Renal pelvis (tissue), 4 donors: ENCODE measurements around the gene NXNL2. TPM values are rescaled to one million over a fixed set of nuclear protein-coding genes. Genes with fewer than 3 reads are reported as not detected.

Experiments used
- DNase-seq: peaks from one replicate; pipeline ENCODE4 v3.0.0-alpha.2; 2013
- polyA plus RNA-seq, 3 donors: library from polyadenylated mRNA; unstranded; fragments of 120-200 nt; gene quantifications; one replicate each; pipeline ENCODE4 v1.2.1, GENCODE V29; 2013; ENCODE audit not compliant: insufficient read length in 3 of 3

Gene NXNL2
- polyA plus RNA-seq, 3 donors: 2.3 to 4.8 (median 3.3) TPM

DNA sequence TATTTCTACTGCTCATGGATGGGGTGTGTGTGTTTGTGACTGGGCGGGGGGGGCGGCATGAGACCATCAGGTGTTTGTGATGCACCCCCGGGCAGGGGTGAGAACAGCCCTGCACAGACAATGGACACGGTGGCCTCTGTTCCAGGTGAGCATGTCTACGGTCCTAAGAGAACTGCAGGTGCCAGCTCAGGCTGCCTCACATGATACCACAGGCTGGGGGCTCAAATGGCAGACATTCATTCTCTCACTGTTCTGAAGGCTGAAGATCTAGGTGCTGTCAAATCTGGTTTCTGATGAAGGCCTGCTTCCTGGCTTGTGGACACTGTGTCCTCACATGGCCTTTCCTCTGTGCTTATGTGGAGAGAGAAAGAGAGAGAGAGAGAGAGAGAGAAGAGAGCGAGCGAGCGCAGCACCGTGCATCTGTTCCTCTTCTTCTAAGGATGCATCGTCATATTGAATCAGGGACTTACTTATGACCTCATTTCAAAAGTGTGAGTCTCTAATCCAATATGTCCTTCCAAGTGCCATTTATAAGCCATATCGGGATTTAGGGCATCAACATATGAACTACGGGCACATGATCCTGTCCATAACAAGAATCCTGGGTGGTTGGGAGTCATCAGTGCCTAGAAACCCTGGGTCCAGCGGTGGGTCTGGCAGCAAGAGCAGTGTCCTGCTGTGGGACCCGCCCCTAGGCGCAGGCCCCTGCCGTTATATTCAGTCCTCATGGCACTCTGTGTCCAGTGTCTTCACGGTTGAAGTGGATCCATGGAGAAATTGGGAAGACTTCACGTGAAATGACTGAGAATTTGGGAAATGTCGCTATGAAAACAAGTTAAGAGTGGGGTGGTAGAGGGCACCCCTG, 42.5 kb downstream of the NXNL2 start:
- DNase-seq: no peak

DNA sequence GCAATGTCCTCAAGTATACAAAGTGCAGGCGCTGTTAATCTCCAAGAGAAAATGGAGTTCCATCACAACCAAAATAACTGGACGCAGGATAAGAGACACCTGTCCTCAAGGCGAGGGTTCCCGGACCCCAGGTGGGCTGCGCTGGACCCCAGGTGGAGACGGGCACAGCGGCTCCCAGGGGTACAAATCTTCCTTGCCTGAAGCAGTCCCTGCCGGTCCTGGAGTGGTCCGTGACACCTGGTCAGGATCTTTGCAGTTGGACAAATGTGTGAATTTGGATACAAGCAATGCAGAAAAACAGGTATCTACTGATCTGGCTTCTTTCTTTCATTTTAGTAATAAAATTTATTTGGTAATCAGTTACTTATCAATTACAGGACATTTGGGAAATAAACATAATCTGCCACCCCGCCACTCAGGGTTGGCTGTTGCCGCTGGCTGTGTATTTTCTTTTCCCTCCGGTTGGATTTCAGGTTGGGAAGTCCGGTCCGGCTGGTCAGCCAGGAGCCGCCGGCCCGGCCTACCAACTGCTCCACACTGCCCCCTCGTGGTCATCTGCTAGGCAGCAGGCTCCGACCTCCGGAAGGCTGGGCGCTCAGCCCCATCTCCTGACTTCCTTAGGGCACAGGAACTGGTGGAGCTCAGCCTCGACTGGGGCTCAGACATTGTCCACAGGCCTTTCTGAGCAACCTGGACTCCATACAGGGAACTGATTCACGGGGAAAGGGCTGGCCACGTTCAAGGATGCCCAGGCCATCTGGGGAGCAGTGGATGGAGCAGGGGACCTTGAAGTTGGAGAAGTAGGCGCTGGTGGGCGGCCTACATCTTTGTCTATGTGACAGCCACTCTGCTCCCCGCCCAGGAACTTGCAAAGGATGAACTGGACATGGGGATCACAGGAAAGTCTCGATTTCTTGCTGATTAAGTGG, 43.4 kb downstream of the NXNL2 start:
- DNase-seq: peak; percentile 73

DNA sequence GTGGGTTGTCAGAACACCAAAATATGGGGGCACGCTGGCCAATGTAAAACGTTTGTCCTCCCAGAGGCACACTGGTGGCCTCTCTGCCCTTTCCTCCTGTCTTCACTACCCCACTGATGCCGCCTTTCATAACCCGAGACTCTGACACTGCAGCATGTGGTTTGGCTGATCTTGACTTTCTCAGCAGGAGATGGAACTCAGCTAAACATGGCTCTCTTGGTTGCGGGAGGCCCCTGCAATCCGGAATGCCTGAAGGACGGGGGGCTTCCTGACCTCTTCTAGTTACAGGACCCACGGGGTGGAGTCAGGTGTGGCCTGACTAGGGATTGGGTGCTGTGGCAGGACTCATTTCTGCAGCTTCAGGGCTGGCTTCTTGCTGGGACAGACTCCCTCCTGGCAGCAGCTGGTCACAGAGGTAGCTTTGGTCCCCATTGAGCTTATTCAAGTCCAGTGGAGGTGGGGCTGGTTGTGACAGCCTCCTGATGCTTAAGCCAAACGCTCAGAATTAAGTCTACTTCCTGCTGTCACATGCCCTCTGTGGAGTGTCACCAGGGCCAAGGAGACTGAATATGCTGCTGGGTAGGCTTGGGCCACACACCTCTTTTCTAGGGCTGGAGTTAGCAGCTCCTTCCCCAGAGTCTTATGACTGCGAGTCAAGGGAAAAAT, 44.2 kb downstream of the NXNL2 start:
- no peak for DNase-seq

DNA sequence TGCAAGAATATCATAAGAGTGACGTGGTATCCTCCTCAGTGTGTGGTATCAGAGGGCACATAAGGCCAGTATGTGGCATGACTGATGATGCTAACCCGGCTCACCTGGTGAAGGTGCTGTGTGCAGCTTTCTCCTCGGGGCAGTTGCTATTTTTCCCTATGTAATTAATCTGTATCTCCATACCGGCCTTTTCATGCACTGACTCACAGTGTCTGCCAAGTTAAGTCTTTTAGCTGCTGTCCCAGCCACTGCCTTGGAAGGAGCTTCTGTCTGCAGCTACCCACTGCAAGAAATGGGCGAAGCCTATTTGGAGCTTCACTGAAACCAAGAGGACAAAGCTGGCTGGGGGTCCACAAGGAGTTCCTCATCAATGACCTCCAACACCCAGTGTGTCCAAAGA, 46.0 kb downstream of the NXNL2 start:
- DNase-seq: no peak

DNA sequence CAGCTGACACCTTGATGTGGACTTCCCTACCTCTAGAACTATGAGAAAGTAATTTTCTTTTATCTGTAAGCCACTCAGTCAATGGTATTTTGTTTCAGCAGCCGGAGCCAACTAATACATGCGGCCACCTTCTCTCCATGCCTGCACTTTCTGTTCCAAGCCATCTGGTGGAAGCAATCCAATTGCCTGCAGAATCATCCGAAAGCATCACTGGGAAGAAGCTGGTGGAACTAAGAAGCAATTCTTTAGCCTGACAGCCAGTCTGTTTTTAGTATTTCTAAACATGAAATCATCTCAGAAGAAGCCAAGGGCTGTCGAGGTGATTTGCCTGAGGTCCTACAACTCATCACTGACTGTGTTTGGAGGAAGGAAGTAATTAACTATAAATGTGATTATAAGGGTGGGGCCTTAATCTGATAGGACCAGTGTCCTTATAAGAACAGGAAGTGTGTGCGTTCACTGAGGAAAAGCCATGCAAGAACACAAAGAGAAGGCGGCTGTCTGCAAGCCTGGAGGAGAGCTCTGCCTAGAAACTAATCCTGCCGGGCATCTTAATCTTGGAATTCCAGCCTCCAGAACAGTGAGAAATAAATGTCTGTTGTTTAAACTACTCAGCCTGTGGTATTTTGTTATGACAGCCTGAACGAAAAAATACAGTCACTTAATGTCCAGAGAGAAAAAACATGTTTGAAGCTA, 49.1 kb downstream of the NXNL2 start:
- DNase-seq: no peak

DNA sequence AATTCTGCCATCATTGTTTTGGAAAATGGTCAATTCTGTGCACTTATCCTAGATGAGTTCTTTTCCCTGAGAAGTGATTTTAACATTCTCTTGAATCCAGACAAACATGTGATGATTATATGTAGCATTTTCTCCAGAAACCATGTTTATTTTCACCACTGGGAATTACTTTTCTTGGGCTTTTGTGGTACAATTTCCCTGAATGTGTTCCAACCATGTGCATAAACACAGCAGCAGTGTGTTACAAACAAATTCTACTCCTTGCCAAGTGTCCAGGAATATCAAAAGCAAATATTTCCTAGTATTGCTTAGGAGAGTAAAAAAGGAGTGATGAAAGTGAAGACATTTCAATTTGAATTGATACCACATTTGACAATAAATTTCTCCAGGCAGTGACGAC, 50.4 kb downstream of the NXNL2 start:
- no peak for DNase-seq

DNA sequence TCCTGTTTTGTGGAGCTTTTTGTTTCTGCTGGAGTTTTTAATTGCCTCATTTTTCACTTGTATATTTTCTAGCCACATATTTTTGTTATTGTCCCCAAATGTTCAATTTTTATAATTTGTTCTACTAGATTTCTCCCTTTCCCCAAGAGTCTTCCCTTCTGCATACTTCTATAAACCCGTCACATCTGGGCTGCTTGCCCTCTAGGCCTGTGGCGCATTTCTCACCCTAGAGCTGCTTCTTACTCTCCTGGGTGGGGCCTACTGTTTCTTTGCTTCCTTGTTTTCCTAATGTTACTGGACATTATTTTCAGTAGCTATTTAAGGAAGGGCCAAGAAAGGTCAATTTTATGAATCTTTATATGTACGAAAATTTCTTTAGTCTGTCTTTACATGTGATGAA, 51.5 kb downstream of the NXNL2 start:
- DNase-seq: no peak

DNA sequence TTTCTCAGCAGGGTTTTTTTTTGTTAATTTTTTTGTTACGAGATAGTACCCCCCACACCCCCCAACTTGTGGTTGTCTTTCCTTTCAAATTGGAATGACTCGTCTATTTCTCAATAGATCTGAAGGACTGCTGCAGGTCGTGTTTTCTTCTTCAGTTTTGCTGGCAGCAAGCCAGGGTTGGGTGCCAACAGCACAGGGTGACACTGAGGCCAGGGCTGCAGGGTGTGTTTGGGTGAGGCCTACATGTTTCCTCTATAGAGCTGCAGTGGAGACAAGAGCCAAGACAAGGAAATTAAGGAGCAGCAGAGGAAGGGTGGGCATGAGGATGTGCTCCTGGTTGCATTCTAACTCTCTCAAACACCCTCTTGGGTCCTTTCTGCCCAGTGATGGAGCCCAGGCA, 52.2 kb downstream of the NXNL2 start:
- no peak for DNase-seq

DNA sequence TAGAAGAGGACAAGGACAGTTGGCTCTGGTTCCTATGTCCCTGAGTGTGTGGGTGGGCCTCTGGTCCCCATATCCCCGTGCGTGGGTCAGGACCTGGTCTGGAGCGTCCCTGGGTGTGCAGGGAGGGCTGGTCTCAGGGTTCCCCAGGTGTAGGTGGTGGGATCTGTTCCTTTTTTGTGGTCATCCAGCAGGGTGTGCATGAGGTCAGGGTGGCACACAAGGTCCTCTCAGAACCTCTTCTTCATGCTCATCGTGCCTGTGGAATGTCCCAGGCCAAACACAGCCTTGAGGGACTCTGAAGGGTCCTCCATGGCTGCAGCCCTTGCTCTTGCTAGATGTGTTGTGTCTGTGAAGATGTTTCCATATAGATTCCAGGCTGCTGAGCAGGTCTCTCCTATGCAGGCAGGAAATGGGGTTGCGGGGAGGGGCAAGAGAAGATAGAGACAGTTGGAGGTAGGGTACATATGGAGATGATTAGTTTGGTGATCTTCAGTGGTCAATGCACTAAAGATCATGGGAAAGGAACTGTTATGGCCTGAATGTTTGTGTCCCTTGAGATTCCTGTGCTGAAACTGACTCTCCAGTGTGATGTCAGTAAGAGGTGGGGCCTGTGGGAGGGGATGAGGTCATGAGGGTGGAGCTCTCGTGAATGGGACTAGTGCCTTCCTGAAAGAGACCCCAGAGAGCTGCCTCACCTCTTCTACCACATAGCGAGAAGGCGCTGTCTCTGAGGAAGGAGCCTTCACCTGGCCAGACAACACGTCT, 53.1 kb downstream of the NXNL2 start:
- DNase-seq: no peak

DNA sequence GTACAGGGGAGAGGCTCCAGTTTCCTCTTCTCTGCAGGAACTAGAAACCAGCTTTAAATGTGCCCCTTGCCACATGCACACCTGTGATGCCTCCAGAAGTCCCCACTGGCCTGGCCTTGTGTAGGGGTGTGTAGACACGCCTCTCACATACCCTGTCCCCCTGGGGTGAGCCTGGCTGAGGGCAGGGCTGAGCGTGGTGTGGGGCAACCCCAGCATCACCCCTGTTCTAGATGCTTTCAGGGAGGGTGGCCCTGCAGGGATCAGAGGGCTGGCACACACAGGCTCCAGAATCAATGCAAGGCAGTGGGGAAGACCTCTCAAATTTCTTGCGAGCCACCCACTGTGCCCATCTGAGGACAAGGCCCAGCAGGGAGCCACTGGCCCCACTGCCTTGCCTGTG, 54.7 kb downstream of the NXNL2 start:
- DNase-seq: no peak

DNA sequence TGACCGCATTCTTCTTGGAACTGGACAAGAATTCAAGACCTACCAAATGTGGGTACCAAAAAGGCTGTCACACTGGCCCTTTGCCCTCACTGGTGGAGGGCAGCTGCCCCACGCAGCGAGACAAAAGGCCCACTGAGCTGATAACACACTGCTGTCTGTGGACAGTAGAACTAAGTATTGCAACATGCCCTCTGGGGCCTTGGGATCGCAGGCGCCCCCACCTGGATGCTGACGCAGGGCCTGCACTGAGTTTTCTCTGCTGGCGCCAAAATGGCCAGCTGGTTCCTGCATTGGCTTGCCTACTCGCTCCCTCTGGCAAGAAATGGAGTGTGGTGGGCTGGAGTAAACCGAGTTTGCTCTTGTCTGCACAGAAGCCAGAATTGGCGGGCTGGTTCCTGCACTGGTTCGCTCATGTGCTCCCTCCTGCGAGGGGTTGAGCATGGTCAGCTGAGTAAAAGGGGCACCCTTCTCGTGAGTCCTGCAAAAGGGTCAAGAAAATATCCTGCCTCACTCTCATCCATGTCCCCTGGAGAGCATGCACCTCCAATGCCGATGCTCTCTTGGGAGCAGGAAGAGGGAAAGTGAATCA, 55.7 kb downstream of the NXNL2 start:
- DNase-seq: no peak

DNA sequence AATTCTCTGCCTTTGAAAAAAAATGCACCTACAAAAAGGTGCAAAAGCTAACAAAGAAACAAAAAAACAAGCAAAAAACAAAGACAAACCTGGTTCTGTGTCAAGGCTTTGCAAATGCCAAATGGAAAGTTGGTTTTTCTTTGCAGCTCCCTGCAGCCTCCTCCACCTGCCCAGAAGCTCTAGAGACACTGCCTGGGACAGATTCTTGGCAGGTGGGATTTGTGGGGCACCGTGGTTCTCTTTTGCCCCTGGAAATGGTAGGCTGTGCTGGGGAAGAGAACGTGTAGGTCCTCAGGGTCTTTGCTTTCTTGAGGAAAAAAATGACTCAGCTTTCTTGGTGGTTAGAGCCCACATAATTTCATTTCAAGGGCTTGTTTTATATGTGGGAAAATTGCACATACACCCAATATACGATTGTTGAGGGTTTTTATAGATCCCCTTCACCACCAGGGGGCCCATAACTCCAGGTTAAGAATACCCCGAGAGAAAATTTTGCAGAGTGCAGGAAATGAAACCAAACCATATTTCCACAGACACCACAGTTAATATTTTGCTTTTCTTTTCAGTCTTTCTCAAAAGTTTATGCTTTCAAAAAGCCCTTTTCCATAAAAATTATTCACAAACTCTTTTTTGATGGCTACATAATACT, 58.7 kb downstream of the NXNL2 start:
- no peak for DNase-seq

Other genes starting within 250 kb of the NXNL2 start
- 100 to 1,000 TPM; 150 to 169 (median 166) TPM for gene SPIN1, start 146.7 kb upstream of the NXNL2 start, polyA plus RNA-seq